Activated T-cell treated with anti-CD3 and anti-CD28 coated beads for 24 hours (primary cell): ENCODE results near the gene TIMP2.

ENCODE experiments used
- DNase-seq: peaks from one replicate; pipeline ENCODE4 v3.0.0-alpha.2; 2020; ENCODE audit warnings: low read depth

The TIMP2 gene

GRCh38 chr17:78812855-78813254 is 112.3 kb downstream of the TIMP2 start:
- no peak for DNase-seq

GRCh38 chr17:78808163-78808562 is 117.0 kb downstream of the TIMP2 start:
- no peak for DNase-seq

- no peak for DNase-seq
These were observed 118.7 kb downstream of the TIMP2 start for GRCh38 chr17:78806451-78806850.

GRCh38 chr17:78805301-78805700 is 119.9 kb downstream of the TIMP2 start:
- peak; percentile 51 for DNase-seq

- no peak for DNase-seq
These were observed 120.4 kb downstream of the TIMP2 start for GRCh38 chr17:78804777-78805176.

- no peak for DNase-seq
These were observed 121.9 kb downstream of the TIMP2 start for GRCh38 chr17:78803186-78803845.
